HG02970 (cell line): Measurements from ENCODE around the gene RNLS.

ENCODE experiments used
- ATAC-seq: cut with Tn5 transposase; IDR thresholded peaks from one replicate; pipeline ENCODE4 v1.9.1; 2021; ENCODE audit warnings: mild to moderate bottlenecking, moderate library complexity, moderate number of reproducible peaks; ENCODE audit not compliant: unreplicated experiment, low FRiP score

Gene RNLS

GRCh38 chr10:88243836-88244730 lies 339.0 kb downstream of the RNLS start:
- ATAC-seq: no peak

- ATAC-seq: no peak
Observed at GRCh38 chr10:88243202-88243744, 339.8 kb downstream of the RNLS start.

GRCh38 chr10:88241501-88241900 lies 341.6 kb downstream of the RNLS start:
- ATAC-seq: no peak

GRCh38 chr10:88239212-88239611 lies 343.9 kb downstream of the RNLS start:
- ATAC-seq: no peak

- ATAC-seq: no peak
Observed at GRCh38 chr10:88238615-88238914, 344.6 kb downstream of the RNLS start.

- ATAC-seq: no peak
Observed at GRCh38 chr10:88237896-88238614, 345.1 kb downstream of the RNLS start.

GRCh38 chr10:88236121-88236743 lies 346.9 kb downstream of the RNLS start:
- ATAC-seq: no peak

- ATAC-seq: no peak
Observed at GRCh38 chr10:88234297-88234696, 348.8 kb downstream of the RNLS start.

GRCh38 chr10:88233870-88234269 lies 349.2 kb downstream of the RNLS start:
- ATAC-seq: no peak

GRCh38 chr10:88232983-88233543 lies 350.1 kb downstream of the RNLS start:
- no peak for ATAC-seq

- ATAC-seq: no peak
Observed at GRCh38 chr10:88232029-88232895, 350.9 kb downstream of the RNLS start.

GRCh38 chr10:88230251-88230650 lies 352.9 kb downstream of the RNLS start:
- ATAC-seq: no peak

GRCh38 chr10:88228130-88228529 lies 355.0 kb downstream of the RNLS start:
- ATAC-seq: no peak

- ATAC-seq: no peak
Observed at GRCh38 chr10:88227342-88228018, 355.6 kb downstream of the RNLS start.

- ATAC-seq: no peak
Observed at GRCh38 chr10:88226891-88227290, 356.2 kb downstream of the RNLS start.

GRCh38 chr10:88226071-88226659 lies 357.0 kb downstream of the RNLS start:
- ATAC-seq: no peak
